Measurements from ENCODE around the gene ENTREP1. TPM values are rescaled to one million over a fixed set of nuclear protein-coding genes. Genes with fewer than 3 reads are reported as not detected.

Gene ENTREP1
- total and polyA plus RNA-seq, 2 of the 4 experiments (the other 2 are of a cell fraction) = not detected

DNA sequence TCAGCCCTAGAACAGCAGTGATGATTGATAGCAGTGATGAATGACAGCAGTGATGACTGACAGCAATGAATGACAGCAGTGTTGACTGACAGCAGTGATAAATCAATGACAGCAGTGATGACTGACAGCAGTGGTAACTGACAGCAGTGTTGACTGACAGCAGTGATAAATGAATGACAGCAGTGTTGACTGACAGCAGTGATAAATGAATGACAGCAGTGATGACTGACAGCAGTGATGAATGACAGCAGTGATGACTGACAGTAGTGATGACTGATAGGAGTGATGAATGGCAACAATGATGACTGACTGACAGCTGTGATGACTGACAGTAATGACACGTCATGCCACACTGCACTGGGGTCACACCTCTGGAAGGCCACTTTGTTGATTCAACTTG is 106.8 kb downstream of the ENTREP1 start:
- DNase-seq (no peak), ATAC-seq (ENCODE audit: low read depth) (no peak)
- Histone ChIP-seq H3K14ac (replicated peaks; ENCODE audit: low read depth, low read length) (no peak overlapping the region), H3K4me3 (ENCODE audit: insufficient read depth, low read depth, low read length) (no peak overlapping the region), H4K91ac (ENCODE audit: insufficient read depth, low read depth, low read length) (no peak overlapping the region), H2BK20ac (ENCODE audit: low read depth, low read length) (no peak overlapping the region), H3K23ac (ENCODE audit: low read depth, low read length) (no peak overlapping the region), H3K36me3 (ENCODE audit: control insufficient read depth, insufficient read depth, low read length) (no peaks in the 10 kb centered on the region), H3K9ac (ENCODE audit: low read depth, low read length) (no peak overlapping the region), H3K9me1 (ENCODE audit: insufficient read depth, low read length) (0 out of 2 replicates have a peak, but pooled peaks cover 3% of the 10 kb centered on the region), H3K4me2 (ENCODE audit: low read depth, low read length) (no peak overlapping the region), H3K18ac (ENCODE audit: low read depth, low read length) (no peak overlapping the region), H2BK120ac (ENCODE audit: low read depth, low read length) (no peak overlapping the region), H3K79me1 (ENCODE audit: low read depth in 1 of 2, low read length in 2 of 2) (no peaks in the 10 kb centered on the region), H3K27ac (ENCODE audit: insufficient read depth, low read length) (no peak overlapping the region), H3K56ac (ENCODE audit: extremely low read depth, insufficient read depth, low read length) (no peak overlapping the region), H3K4ac (ENCODE audit: low read depth, low read length) (no peak overlapping the region), H2AK5ac (ENCODE audit: low read depth, low read length) (no peak overlapping the region), H2BK5ac (ENCODE audit: low read depth, low read length, poor library complexity, severe bottlenecking) (no peak overlapping the region), H3K27me3 (ENCODE audit: control insufficient read depth, insufficient read depth, low read length) (no peaks in the 10 kb centered on the region), H2BK15ac (ENCODE audit: low read depth, low read length) (no peak overlapping the region), H3K4me1 (ENCODE audit: control insufficient read depth, insufficient read depth, low read length) (no peaks in the 10 kb centered on the region; the same call in 1 of the 2 replicates), H3K9me3 (ENCODE audit: control insufficient read depth, insufficient read depth, low read length) (no peaks in the 10 kb centered on the region), H4K20me1 (ENCODE audit: insufficient read depth, low read length) (no peaks in the 10 kb centered on the region), H2AFZ (replicated peaks; ENCODE audit: low read length, poor library complexity) (no peak overlapping the region), H2AK9ac (replicated peaks; ENCODE audit: low read depth, low read length, poor library complexity) (no peak overlapping the region), H4K8ac (ENCODE audit: low read depth in 2 of 2, low read length in 2 of 2) (no peak overlapping the region), H4K5ac (ENCODE audit: low read depth, low read length) (no peak overlapping the region)
- dilution Hi-C loops (cut with HindIII; ENCODE audit: low sequenced_read_pairs, unreplicated experiment) (no loop called here), in situ Hi-C loops (cut with MboI; ENCODE audit: low sequenced_read_pairs) (no loop called here), intact Hi-C loops (cut with micrococcal nuclease) (no loop called here)
- ChIA-PET POLR2A (ENCODE audit: unreplicated experiment) (no interaction called here), CTCF (no interaction called here)
- TF ChIP-seq MXI1 (IDR thresholded peaks at IDR 0.05; ENCODE audit: borderline replicate concordance, low read depth, low read length) (no peak), NFE2L2 (IDR thresholded peaks at IDR 0.05; ENCODE audit: low read depth, low read length) (no peak), CEBPB (IDR thresholded peaks at IDR 0.05; ENCODE audit: low read depth, low read length) (no peak), POLR2A (IDR thresholded peaks at IDR 0.05; ENCODE audit: low read depth, low read length) (no peak)
- TF ChIP-seq, protein P1, sequence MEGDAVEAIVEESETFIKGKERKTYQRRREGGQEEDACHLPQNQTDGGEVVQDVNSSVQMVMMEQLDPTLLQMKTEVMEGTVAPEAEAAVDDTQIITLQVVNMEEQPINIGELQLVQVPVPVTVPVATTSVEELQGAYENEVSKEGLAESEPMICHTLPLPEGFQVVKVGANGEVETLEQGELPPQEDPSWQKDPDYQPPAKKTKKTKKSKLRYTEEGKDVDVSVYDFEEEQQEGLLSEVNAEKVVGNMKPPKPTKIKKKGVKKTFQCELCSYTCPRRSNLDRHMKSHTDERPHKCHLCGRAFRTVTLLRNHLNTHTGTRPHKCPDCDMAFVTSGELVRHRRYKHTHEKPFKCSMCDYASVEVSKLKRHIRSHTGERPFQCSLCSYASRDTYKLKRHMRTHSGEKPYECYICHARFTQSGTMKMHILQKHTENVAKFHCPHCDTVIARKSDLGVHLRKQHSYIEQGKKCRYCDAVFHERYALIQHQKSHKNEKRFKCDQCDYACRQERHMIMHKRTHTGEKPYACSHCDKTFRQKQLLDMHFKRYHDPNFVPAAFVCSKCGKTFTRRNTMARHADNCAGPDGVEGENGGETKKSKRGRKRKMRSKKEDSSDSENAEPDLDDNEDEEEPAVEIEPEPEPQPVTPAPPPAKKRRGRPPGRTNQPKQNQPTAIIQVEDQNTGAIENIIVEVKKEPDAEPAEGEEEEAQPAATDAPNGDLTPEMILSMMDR (conservative IDR thresholded peaks at IDR 0.05; ENCODE audit: low read depth, low read length) = no peak
- 100% methylated on average over 1 of the region's 1 CpG; no CpG with 5 or more reads in 1 of the 2 experiments for WGBS, 2 experiments (ENCODE audit: extremely low coverage in 2 of 2, insufficient read length in 1 of 2)
- no TSS peak for BruUV-seq (replicated peaks)

All from IMR-90 (cell line).